ENCODE results near the gene MSI2. TPM values are rescaled to one million over a fixed set of nuclear protein-coding genes. Genes with fewer than 3 reads are reported as not detected.

The MSI2 gene
- total RNA-seq, 2 experiments from 2014 or later: 131 to 164 TPM

- H3K9me2 ChIP-seq (ENCODE audit: insufficient read depth, low read length): no peaks in the 10 kb centered on the region
- intact Hi-C loops (cut with micrococcal nuclease; ENCODE audit: unreplicated experiment): no loop called here
- peaks cover 33% of the 10 kb centered on the region for H3K4me1 ChIP-seq (ENCODE audit: insufficient read depth, low read length, poor library complexity, severe bottlenecking)
- H2AFZ ChIP-seq (ENCODE audit: low read length): no peak overlapping the region
- H3K4me2 ChIP-seq (ENCODE audit: low read length): no peak overlapping the region
- H3K4me3 ChIP-seq (ENCODE audit: low read depth, low read length, poor library complexity, severe bottlenecking): no peak overlapping the region
- ChIA-PET POLR2A (no interaction called here), CTCF (ENCODE audit: unreplicated experiment) (interaction anchor here (0.6 kb wide), 1 partner anchor 84 kb away, joined by 3 read pairs; no protein-coding TSS in a partner anchor)
- no TSS peak for BruUV-seq (replicated peaks)
- no peak overlapping the region for H3K27ac ChIP-seq (ENCODE audit: low read depth, low read length, poor library complexity, severe bottlenecking)
- TF ChIP-seq CTCF (conservative IDR thresholded peaks at IDR 0.05; ENCODE audit: low read length) (no peak), EZH2phosphoT487 (IDR thresholded peaks at IDR 0.05; ENCODE audit: borderline replicate concordance, low read depth, low read length) (no peak)
- H3K79me2 ChIP-seq (ENCODE audit: insufficient read depth, low read depth, low read length): no peaks in the 10 kb centered on the region
- no peaks in the 10 kb centered on the region for H3K9me3 ChIP-seq (ENCODE audit: low read length)
- no peak for DNase-seq (ENCODE audit: low spot score)
- no peaks in the 10 kb centered on the region for H4K20me1 ChIP-seq (ENCODE audit: insufficient read depth, low read length)
- no peaks in the 10 kb centered on the region for H3K36me3 ChIP-seq (ENCODE audit: insufficient read depth, low read length)
Observed at GRCh38 chr17:57490111-57490845, 234.0 kb downstream of the MSI2 start.

- Histone ChIP-seq H3K9me2 (ENCODE audit: insufficient read depth, low read length) (no peaks in the 10 kb centered on the region), H3K4me1 (ENCODE audit: insufficient read depth, low read length, poor library complexity, severe bottlenecking) (peaks cover 27% of the 10 kb centered on the region), H3K27ac (ENCODE audit: low read depth, low read length, poor library complexity, severe bottlenecking) (no peak overlapping the region), H4K20me1 (ENCODE audit: insufficient read depth, low read length) (no peaks in the 10 kb centered on the region), H3K9me3 (ENCODE audit: low read length) (no peaks in the 10 kb centered on the region), H3K4me3 (ENCODE audit: low read depth, low read length, poor library complexity, severe bottlenecking) (no peak overlapping the region), H3K4me2 (ENCODE audit: low read length) (no peak overlapping the region), H3K79me2 (ENCODE audit: insufficient read depth, low read depth, low read length) (no peaks in the 10 kb centered on the region), H3K36me3 (ENCODE audit: insufficient read depth, low read length) (no peaks in the 10 kb centered on the region), H2AFZ (ENCODE audit: low read length) (no peak overlapping the region)
- TF ChIP-seq EZH2phosphoT487 (IDR thresholded peaks at IDR 0.05; ENCODE audit: borderline replicate concordance, low read depth, low read length): no peak
- TF ChIP-seq CTCF (conservative IDR thresholded peaks at IDR 0.05; ENCODE audit: low read length): no peak
- ChIA-PET CTCF (ENCODE audit: unreplicated experiment) (no interaction called here), POLR2A (no interaction called here)
- intact Hi-C loops (cut with micrococcal nuclease; ENCODE audit: unreplicated experiment): no loop called here
- BruUV-seq (replicated peaks): no TSS peak
- DNase-seq (ENCODE audit: low spot score): no peak
Observed at GRCh38 chr17:57490890-57491289, 234.6 kb downstream of the MSI2 start.

- TF ChIP-seq EZH2phosphoT487 (IDR thresholded peaks at IDR 0.05; ENCODE audit: borderline replicate concordance, low read depth, low read length) (no peak), CTCF (conservative IDR thresholded peaks at IDR 0.05; ENCODE audit: low read length) (no peak)
- no peaks in the 10 kb centered on the region for H3K79me2 ChIP-seq (ENCODE audit: insufficient read depth, low read depth, low read length)
- DNase-seq (ENCODE audit: low spot score): no peak
- H2AFZ ChIP-seq (ENCODE audit: low read length): no peak overlapping the region
- H3K4me1 ChIP-seq (ENCODE audit: insufficient read depth, low read length, poor library complexity, severe bottlenecking): peaks cover 9% of the 10 kb centered on the region
- no peaks in the 10 kb centered on the region for H3K9me3 ChIP-seq (ENCODE audit: low read length)
- H3K4me3 ChIP-seq (ENCODE audit: low read depth, low read length, poor library complexity, severe bottlenecking): no peak overlapping the region
- CTCF ChIA-PET (ENCODE audit: unreplicated experiment): no interaction called here
- no peaks in the 10 kb centered on the region for H3K9me2 ChIP-seq (ENCODE audit: insufficient read depth, low read length)
- H3K36me3 ChIP-seq (ENCODE audit: insufficient read depth, low read length): no peaks in the 10 kb centered on the region
- no TSS peak for BruUV-seq (replicated peaks)
- POLR2A ChIA-PET: interaction anchor here (1.0 kb wide), 1 partner anchor 63 kb away, joined by 4 read pairs; no protein-coding TSS in a partner anchor
- no peak overlapping the region for H3K27ac ChIP-seq (ENCODE audit: low read depth, low read length, poor library complexity, severe bottlenecking)
- H4K20me1 ChIP-seq (ENCODE audit: insufficient read depth, low read length): no peaks in the 10 kb centered on the region
- no peak overlapping the region for H3K4me2 ChIP-seq (ENCODE audit: low read length)
- intact Hi-C loops (cut with micrococcal nuclease; ENCODE audit: unreplicated experiment): no loop called here
Observed at GRCh38 chr17:57493171-57493570, 236.8 kb downstream of the MSI2 start.
